Mesenchymal stem cell (in vitro differentiated cells and primary cell): Measurements from ENCODE around the gene ETS2. TPM values are rescaled to one million over a fixed set of nuclear protein-coding genes. Genes with fewer than 3 reads are reported as not detected.

Source experiments
- DNase-seq: peaks from one replicate; pipeline ENCODE4 v3.0.0-alpha.2; 2013
- H2AFZ ChIP-seq: one replicate; pipeline ENCODE4 v1.6.1; 2013; ENCODE audit warnings: low read depth, mild to moderate bottlenecking, control low read depth, inconsistent platforms, low read length, moderate library complexity
- H2AK5ac ChIP-seq: 2 replicates; pipeline ENCODE4 v1.6.1; 2013; ENCODE audit warnings: low read length, moderate library complexity, mild to moderate bottlenecking, inconsistent platforms; ENCODE audit not compliant: severe bottlenecking
- H2BK120ac ChIP-seq: one replicate; pipeline ENCODE4 v1.6.1; 2013; ENCODE audit warnings: low read depth, mild to moderate bottlenecking, inconsistent platforms, low read length, moderate library complexity
- H2BK12ac ChIP-seq, 2 experiments: one replicate each; pipeline ENCODE4 v1.6.1; 2013; ENCODE audit warnings: inconsistent platforms in 2 of 2, low read length in 2 of 2, mild to moderate bottlenecking in 2 of 2, moderate library complexity in 2 of 2, control low read depth in 1 of 2
- H2BK15ac ChIP-seq: one replicate; pipeline ENCODE4 v1.6.1; 2013; ENCODE audit warnings: mild to moderate bottlenecking, low read depth, inconsistent platforms; ENCODE audit not compliant: poor library complexity, severe bottlenecking
- H2BK5ac ChIP-seq: 2 replicates; pipeline ENCODE4 v1.6.1; 2013; ENCODE audit warnings: low read depth, mild to moderate bottlenecking, low read length, control low read depth, inconsistent platforms; ENCODE audit not compliant: poor library complexity, severe bottlenecking
- H3K14ac ChIP-seq, 2 experiments: one replicate each; pipeline ENCODE4 v1.6.1; 2013; ENCODE audit warnings: inconsistent platforms in 2 of 2, low read length in 2 of 2, control low read depth in 1 of 2, mild to moderate bottlenecking in 1 of 2, moderate library complexity in 1 of 2
- H3K18ac ChIP-seq, 2 experiments: one replicate each; pipeline ENCODE4 v1.6.1; 2013; ENCODE audit warnings: inconsistent platforms in 2 of 2, low read length in 2 of 2, control low read depth in 1 of 2, low read depth in 1 of 2, mild to moderate bottlenecking in 1 of 2
- H3K23ac ChIP-seq, 2 experiments: one replicate each; pipeline ENCODE4 v1.6.1; 2013; ENCODE audit warnings: inconsistent platforms in 2 of 2, low read length in 2 of 2, mild to moderate bottlenecking in 2 of 2, moderate library complexity in 2 of 2, control low read depth in 1 of 2
- H3K27ac ChIP-seq: 2 replicates; pipeline ENCODE4 v1.5.1; 2013; ENCODE audit warnings: mild to moderate bottlenecking, moderate library complexity, low read length, control low read depth, inconsistent platforms; ENCODE audit not compliant: poor library complexity, severe bottlenecking
- H3K27me3 ChIP-seq, 2 experiments: 2 replicates each; pipeline versions ENCODE4 v1.6.1 to v1.7.0; 2013; ENCODE audit warnings: low read length in 2 of 2, mild to moderate bottlenecking in 2 of 2, moderate library complexity in 2 of 2, control low read depth in 1 of 2, inconsistent platforms in 1 of 2; ENCODE audit not compliant: control insufficient read depth in 1 of 2, insufficient read depth in 1 of 2
- H3K36me3 ChIP-seq, 2 experiments: 2 replicates each; pipeline versions ENCODE4 v1.6.1 to v1.7.0; 2013; ENCODE audit warnings: low read length in 2 of 2, control low read depth in 1 of 2, inconsistent platforms in 1 of 2, low read depth in 1 of 2, mild to moderate bottlenecking in 1 of 2; ENCODE audit not compliant: insufficient read depth in 2 of 2, control insufficient read depth in 1 of 2
- H3K4ac ChIP-seq, 2 experiments: one replicate each; pipeline ENCODE4 v1.6.1; 2013; ENCODE audit warnings: inconsistent platforms in 2 of 2, low read length in 2 of 2, mild to moderate bottlenecking in 2 of 2, moderate library complexity in 2 of 2, control low read depth in 1 of 2, low read depth in 1 of 2
- H3K4me1 ChIP-seq: 2 replicates; pipeline ENCODE4 v1.6.1; 2013; ENCODE audit warnings: low read depth, low read length, control low read depth; ENCODE audit not compliant: control insufficient read depth, insufficient read depth
- H3K4me2 ChIP-seq: 2 replicates; pipeline ENCODE4 v1.6.1; 2013; ENCODE audit warnings: low read length, mild to moderate bottlenecking, inconsistent platforms; ENCODE audit not compliant: poor library complexity, severe bottlenecking
- H3K4me3 ChIP-seq, 2 experiments: 2 replicates each; pipeline versions ENCODE4 v1.5.1 to v1.7.0; 2013; ENCODE audit warnings: low read length in 2 of 2, mild to moderate bottlenecking in 2 of 2, control low read depth in 1 of 2, low read depth in 1 of 2; ENCODE audit not compliant: insufficient read depth in 1 of 2
- H3K79me1 ChIP-seq: replicated peaks from 2 replicates; pipeline ENCODE4 v1.6.1; 2013; ENCODE audit warnings: mild to moderate bottlenecking, control low read depth, low read length, inconsistent platforms; ENCODE audit not compliant: poor library complexity, severe bottlenecking
- H3K9ac ChIP-seq: 2 replicates; pipeline ENCODE4 v1.7.0; 2013; ENCODE audit warnings: mild to moderate bottlenecking, low read length, moderate library complexity
- H3K9me3 ChIP-seq: 2 replicates; pipeline ENCODE4 v1.7.0; 2013; ENCODE audit warnings: mild to moderate bottlenecking, low read length; ENCODE audit not compliant: control insufficient read depth
- H4K8ac ChIP-seq: one replicate; pipeline ENCODE4 v1.6.1; 2013; ENCODE audit warnings: inconsistent platforms, mild to moderate bottlenecking, low read length, moderate library complexity
- H4K91ac ChIP-seq: one replicate; pipeline ENCODE4 v1.6.1; 2013; ENCODE audit warnings: mild to moderate bottlenecking, low read length, inconsistent platforms
- WGBS: methylation state at CpG from one replicate; pipeline ENCODE4 v1.1.7; 2013; ENCODE audit warnings: mixed read lengths; 5-methylcytosine and 5-hydroxymethylcytosine counted together
- polyA plus RNA-seq, 2 experiments: library from polyadenylated mRNA; stranded (reverse); fragments of 200-250 nt; gene quantifications; one replicate each; pipeline ENCODE4 v1.2.3, GENCODE V29; 2013

Gene ETS2
- polyA plus RNA-seq (2013, experiment 1 of 2) = 85.3 TPM
- 83.5 TPM for polyA plus RNA-seq (2013, experiment 2 of 2)

GRCh38 chr21:38805328-38806152 lies at the start of gene ETS2:
TSS of gene ETS2 (plus strand) at chr21:38805929. CDS start at chr21:38810035, 4,106 bp downstream.
- Histone ChIP-seq H3K23ac (peak within 1 kb of the TSS; percentile 69 to 95), H2AFZ (peak within 1 kb of the TSS; percentile 10), H2BK12ac (peak within 1 kb of the TSS; percentile 61 to 88), H2BK5ac (peak within 1 kb of the TSS; percentile 33), H3K4me2 (peak within 1 kb of the TSS; percentile 95), H2BK15ac (peak within 1 kb of the TSS; percentile 90), H4K91ac (peak within 1 kb of the TSS; percentile 87), H2BK120ac (peak within 1 kb of the TSS; percentile 98), H3K79me1 (peaks cover 9% of the 10 kb centered on the region), H3K9me3 (no peaks in the 10 kb centered on the region), H3K4me3 (peak within 1 kb of the TSS; percentile 84 to 85), H3K4ac (peak within 1 kb of the TSS; percentile 84 to 95), H3K9ac (peak within 1 kb of the TSS; percentile 82), H3K27me3 (no peaks in the 10 kb centered on the region), H3K14ac (peak within 1 kb of the TSS; percentile 86 to 95), H3K36me3 (peaks cover 0 to 6% of the 10 kb centered on the region in 2 experiments), H3K4me1 (peaks cover 26% of the 10 kb centered on the region), H3K27ac (peak within 1 kb of the TSS; percentile 57), H2AK5ac (peak within 1 kb of the TSS; percentile 31), H3K18ac (peak within 1 kb of the TSS; percentile 98 to 99), H4K8ac (peak within 1 kb of the TSS; percentile 88)
- peak; percentile 98 for DNase-seq
- 2% methylated on average over 66 of the region's 76 CpGs for WGBS

GRCh38 chr21:38756746-38757145 lies 49.0 kb upstream of the ETS2 start:
- 0% methylated on average over 1 of the region's 3 CpGs for WGBS
- Histone ChIP-seq H3K18ac (no peak overlapping the region), H3K27me3 (peaks cover 0 to 7% of the 10 kb centered on the region in 2 experiments), H4K91ac (no peak overlapping the region), H2AK5ac (no peak overlapping the region), H2AFZ (no peak overlapping the region), H3K36me3 (no peaks in the 10 kb centered on the region), H3K14ac (no peak overlapping the region), H2BK12ac (no peak overlapping the region), H3K27ac (peak overlapping the region; percentile 87), H3K4ac (no peak overlapping the region), H3K9ac (no peak overlapping the region), H2BK120ac (peak overlapping the region; percentile 71), H3K23ac (no peak overlapping the region), H3K4me1 (peaks cover 16% of the 10 kb centered on the region), H2BK5ac (no peak overlapping the region), H2BK15ac (no peak overlapping the region), H3K79me1 (no peaks in the 10 kb centered on the region), H3K4me3 (no peak overlapping the region), H3K4me2 (no peak overlapping the region), H4K8ac (no peak overlapping the region), H3K9me3 (peaks cover 3% of the 10 kb centered on the region)
- peak; percentile 92 for DNase-seq

GRCh38 chr21:38758501-38759214 lies 47.1 kb upstream of the ETS2 start:
- peak overlapping the region in 1 of 2 experiments; percentile 86 for H3K4ac ChIP-seq
- H3K4me1 ChIP-seq = peaks cover 6% of the 10 kb centered on the region
- no peak overlapping the region for H4K91ac ChIP-seq
- H3K4me3 ChIP-seq = no peak overlapping the region
- no peak overlapping the region for H2BK120ac ChIP-seq
- no peaks in the 10 kb centered on the region for H3K79me1 ChIP-seq
- H2AFZ ChIP-seq = no peak overlapping the region
- H2BK5ac ChIP-seq = no peak overlapping the region
- H3K36me3 ChIP-seq = no peaks in the 10 kb centered on the region
- H3K23ac ChIP-seq = no peak overlapping the region
- no peak overlapping the region for H3K9ac ChIP-seq
- no peak overlapping the region for H4K8ac ChIP-seq
- 94% methylated on average over 5 of the region's 5 CpGs for WGBS
- H3K18ac ChIP-seq = peak overlapping the region in 1 of 2 experiments; percentile 66
- H3K27me3 ChIP-seq = no peaks in the 10 kb centered on the region
- H3K4me2 ChIP-seq = no peak overlapping the region
- no peak overlapping the region for H2AK5ac ChIP-seq
- H3K14ac ChIP-seq = no peak overlapping the region
- H2BK15ac ChIP-seq = no peak overlapping the region
- no peak overlapping the region for H3K27ac ChIP-seq
- no peaks in the 10 kb centered on the region for H3K9me3 ChIP-seq
- no peak for DNase-seq
- peak overlapping the region; percentile 38 to 54 for H2BK12ac ChIP-seq

- Histone ChIP-seq H3K4me3 (no peak overlapping the region), H4K8ac (peak overlapping the region; percentile 41), H2BK15ac (no peak overlapping the region), H3K4me2 (no peak overlapping the region), H3K9me3 (no peaks in the 10 kb centered on the region), H3K27ac (no peak overlapping the region), H3K18ac (peak overlapping the region; percentile 60 to 91), H3K27me3 (no peaks in the 10 kb centered on the region), H3K4me1 (peaks cover 6% of the 10 kb centered on the region), H4K91ac (peak overlapping the region; percentile 39), H3K79me1 (no peaks in the 10 kb centered on the region), H3K36me3 (no peaks in the 10 kb centered on the region), H2AK5ac (peak overlapping the region; percentile 75), H2AFZ (no peak overlapping the region), H3K23ac (no peak overlapping the region), H3K9ac (no peak overlapping the region), H2BK120ac (no peak overlapping the region), H2BK5ac (no peak overlapping the region), H3K14ac (no peak overlapping the region), H2BK12ac (peak overlapping the region in 1 of 2 experiments; percentile 38), H3K4ac (peak overlapping the region in 1 of 2 experiments; percentile 24)
- peak; percentile 20 for DNase-seq
- WGBS = 78% methylated on average over 6 of the region's 6 CpGs
Observed at GRCh38 chr21:38759413-38759812, 46.3 kb upstream of the ETS2 start.
